Measurements from ENCODE around the gene HACD1.

The HACD1 gene

DNA sequence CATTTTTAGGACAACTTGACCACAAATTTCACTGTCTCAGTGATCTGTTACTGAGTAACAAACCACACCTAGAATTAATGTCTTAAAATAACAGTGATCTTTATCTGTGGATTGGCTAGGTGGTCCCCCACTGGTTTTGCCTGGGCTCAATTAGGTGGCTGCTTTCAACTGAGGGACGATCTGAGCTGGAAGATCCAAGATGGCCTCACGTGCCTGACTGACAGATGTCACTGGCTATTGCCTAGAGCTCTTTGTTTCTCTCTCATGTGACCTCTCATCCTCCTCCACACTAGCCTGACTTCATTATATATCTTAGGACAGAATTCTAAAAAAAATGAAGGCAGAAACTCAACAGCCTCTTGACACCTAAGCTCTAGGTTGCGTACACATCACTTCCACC is 59.7 kb downstream of the HACD1 start:
- H3K9me3 ChIP-seq = no peaks in the 10 kb centered on the region
- intact Hi-C loops (cut with DNase I; ENCODE audit: low total_unique reads) = no loop called here
- H3K4me1 ChIP-seq = no peaks in the 10 kb centered on the region
- DNase-seq = no peak
- no peak overlapping the region for H3K27ac ChIP-seq
- H3K27me3 ChIP-seq = no peaks in the 10 kb centered on the region
- TF ChIP-seq, protein P1, sequence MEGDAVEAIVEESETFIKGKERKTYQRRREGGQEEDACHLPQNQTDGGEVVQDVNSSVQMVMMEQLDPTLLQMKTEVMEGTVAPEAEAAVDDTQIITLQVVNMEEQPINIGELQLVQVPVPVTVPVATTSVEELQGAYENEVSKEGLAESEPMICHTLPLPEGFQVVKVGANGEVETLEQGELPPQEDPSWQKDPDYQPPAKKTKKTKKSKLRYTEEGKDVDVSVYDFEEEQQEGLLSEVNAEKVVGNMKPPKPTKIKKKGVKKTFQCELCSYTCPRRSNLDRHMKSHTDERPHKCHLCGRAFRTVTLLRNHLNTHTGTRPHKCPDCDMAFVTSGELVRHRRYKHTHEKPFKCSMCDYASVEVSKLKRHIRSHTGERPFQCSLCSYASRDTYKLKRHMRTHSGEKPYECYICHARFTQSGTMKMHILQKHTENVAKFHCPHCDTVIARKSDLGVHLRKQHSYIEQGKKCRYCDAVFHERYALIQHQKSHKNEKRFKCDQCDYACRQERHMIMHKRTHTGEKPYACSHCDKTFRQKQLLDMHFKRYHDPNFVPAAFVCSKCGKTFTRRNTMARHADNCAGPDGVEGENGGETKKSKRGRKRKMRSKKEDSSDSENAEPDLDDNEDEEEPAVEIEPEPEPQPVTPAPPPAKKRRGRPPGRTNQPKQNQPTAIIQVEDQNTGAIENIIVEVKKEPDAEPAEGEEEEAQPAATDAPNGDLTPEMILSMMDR (IDR thresholded peaks at IDR 0.05) = no peak
- H3K4me3 ChIP-seq = no peak overlapping the region
- H3K36me3 ChIP-seq = no peaks in the 10 kb centered on the region

DNA sequence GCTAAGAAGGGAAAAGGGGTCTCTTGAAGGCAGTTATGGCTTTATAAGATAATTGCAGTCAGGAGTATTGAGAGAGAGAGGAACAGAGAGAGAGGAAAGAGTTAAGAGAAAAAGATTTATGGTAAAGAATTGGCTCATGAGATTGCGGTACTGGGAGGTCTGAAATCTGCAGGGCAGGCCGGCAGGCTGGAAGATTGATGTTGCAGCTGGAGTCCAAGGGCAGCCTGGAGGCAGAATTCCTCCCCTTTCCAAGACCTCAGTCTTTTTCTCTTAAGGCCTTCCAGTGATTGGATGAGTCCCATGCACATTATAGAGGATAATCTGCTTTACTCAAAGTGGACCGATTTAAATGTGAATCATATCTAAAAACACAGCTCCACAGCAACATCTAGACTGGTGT is 68.4 kb downstream of the HACD1 start:
- Histone ChIP-seq H3K27me3 (no peaks in the 10 kb centered on the region), H3K36me3 (no peaks in the 10 kb centered on the region), H3K4me1 (no peaks in the 10 kb centered on the region), H3K9me3 (no peaks in the 10 kb centered on the region), H3K4me3 (no peak overlapping the region), H3K27ac (no peak overlapping the region)
- intact Hi-C loops (cut with DNase I; ENCODE audit: low total_unique reads) = no loop called here
- TF ChIP-seq, protein P1 (IDR thresholded peaks at IDR 0.05) = no peak
- DNase-seq = no peak

DNA sequence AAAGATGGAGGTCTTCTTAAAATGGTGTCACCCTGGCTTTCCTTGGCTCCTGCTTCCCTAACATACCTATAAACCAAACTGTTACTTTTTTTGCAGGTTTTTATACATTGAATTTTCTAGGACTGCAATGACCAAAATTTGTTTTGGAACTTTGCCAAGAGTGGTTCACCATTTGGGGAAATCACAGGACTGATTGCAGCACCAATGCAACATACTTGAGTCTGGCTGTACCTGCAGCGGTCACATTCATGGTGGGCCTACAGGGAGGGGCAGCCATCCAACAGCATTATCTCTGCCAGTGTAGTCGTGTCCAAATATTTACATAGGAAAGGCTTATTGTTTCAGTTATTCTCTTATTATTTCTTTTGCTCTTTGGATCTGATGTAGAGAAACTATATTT is 69.0 kb downstream of the HACD1 start:
- Histone ChIP-seq H3K4me1 (no peaks in the 10 kb centered on the region), H3K27ac (no peak overlapping the region), H3K9me3 (no peaks in the 10 kb centered on the region), H3K36me3 (no peaks in the 10 kb centered on the region), H3K4me3 (no peak overlapping the region), H3K27me3 (no peaks in the 10 kb centered on the region)
- no peak for DNase-seq
- intact Hi-C loops (cut with DNase I; ENCODE audit: low total_unique reads) = no loop called here
- TF ChIP-seq, protein P1 (IDR thresholded peaks at IDR 0.05) = no peak

DNA sequence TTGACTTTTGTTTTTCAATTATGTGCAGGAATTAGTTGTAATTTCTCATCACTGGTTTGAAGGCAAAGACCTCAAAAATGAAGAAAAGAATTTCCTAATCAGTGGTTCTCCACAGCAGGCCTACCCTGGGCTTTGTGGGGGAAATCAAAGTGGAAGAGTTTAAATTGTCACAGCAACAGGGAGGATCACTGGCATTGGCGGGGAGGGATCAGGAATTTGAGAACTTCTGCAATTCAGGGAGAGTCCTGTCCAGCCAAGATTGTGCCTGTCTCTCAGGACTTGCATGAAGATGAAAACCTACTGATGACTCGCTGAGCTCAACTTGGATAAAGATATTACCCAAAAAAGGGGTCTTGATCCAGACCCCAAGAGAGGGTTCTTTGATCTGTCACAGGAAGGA is 70.1 kb downstream of the HACD1 start:
- Histone ChIP-seq H3K36me3 (no peaks in the 10 kb centered on the region), H3K27ac (no peak overlapping the region), H3K4me1 (no peaks in the 10 kb centered on the region), H3K27me3 (no peaks in the 10 kb centered on the region), H3K4me3 (no peak overlapping the region), H3K9me3 (no peaks in the 10 kb centered on the region)
- TF ChIP-seq, protein P1 (IDR thresholded peaks at IDR 0.05) = no peak
- no peak for DNase-seq
- intact Hi-C loops (cut with DNase I; ENCODE audit: low total_unique reads) = no loop called here

DNA sequence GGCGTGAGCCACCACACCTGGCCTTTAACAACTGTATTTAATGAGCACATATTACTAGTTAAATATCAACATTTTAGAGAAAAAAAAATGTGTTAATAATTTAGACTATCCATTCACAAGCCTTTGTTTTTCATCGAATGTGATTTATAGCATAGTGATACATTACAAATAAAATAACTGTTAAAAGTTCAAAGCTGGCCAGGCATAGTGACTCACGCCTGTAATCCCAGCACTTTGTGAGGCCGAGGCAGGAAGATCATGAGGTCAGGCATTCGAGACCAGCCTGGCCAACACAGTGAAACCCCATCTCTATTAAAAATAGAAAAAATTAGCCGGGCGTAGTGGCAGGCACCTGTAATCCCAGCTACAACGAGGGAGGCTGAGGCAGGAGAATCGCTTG is 72.7 kb downstream of the HACD1 start:
- TF ChIP-seq, protein P1 (IDR thresholded peaks at IDR 0.05) = no peak
- DNase-seq = no peak
- no peaks in the 10 kb centered on the region for H3K27me3 ChIP-seq
- H3K27ac ChIP-seq = no peak overlapping the region
- intact Hi-C loops (cut with DNase I; ENCODE audit: low total_unique reads) = no loop called here
- H3K4me1 ChIP-seq = no peaks in the 10 kb centered on the region
- H3K36me3 ChIP-seq = no peaks in the 10 kb centered on the region
- no peak overlapping the region for H3K4me3 ChIP-seq
- peaks cover 0 to 5% (median 0%) of the 10 kb centered on the region in 3 donors for H3K9me3 ChIP-seq

Measured in tibial artery (tissue), 4 donors.